Peyer's patch (tissue), 4 donors: ENCODE data around the gene ARF6.
"Not testable (repeated sequence)": the region's sequence is repeated elsewhere in the genome, so short reads cannot be mapped to it uniquely, and the experiment has no call there.

Source experiments
- CTCF ChIP-seq, 6 experiments: fragments of 450-650 bp in 4 of 6; fragments of 200-600 bp in 2 of 6; sonication (generic) in 1 of 6; IDR thresholded peaks; one replicate each; pipeline ENCODE4 v1.5.1; 2017 to 2019; ENCODE audit warnings: antibody characterized with exemption in 6 of 6, mild to moderate bottlenecking in 3 of 6, moderate library complexity in 1 of 6
- POLR2A ChIP-seq, 2 donors: fragments of 450-650 bp; IDR thresholded peaks; one replicate each; pipeline ENCODE4 v1.5.1; 2017; ENCODE audit warnings: antibody characterized with exemption in 2 of 2, mild to moderate bottlenecking in 2 of 2, moderate library complexity in 2 of 2

- TF ChIP-seq CTCF, POLR2A (IDR thresholded peaks at IDR 0.05): not testable (repeated sequence)
Observed at GRCh38 chr14:49873548-49873947, 19.3 kb upstream of the ARF6 start.
